ENCODE results near the gene GRID2IP. TPM values are rescaled to one million over a fixed set of nuclear protein-coding genes. Genes with fewer than 3 reads are reported as not detected.

Gene GRID2IP
- total and polyA plus RNA-seq, 2 of the 8 experiments (the other 6 are each of a cell fraction or from before 2014, with no cell fraction given): 0.80 to 1.3 TPM

DNA sequence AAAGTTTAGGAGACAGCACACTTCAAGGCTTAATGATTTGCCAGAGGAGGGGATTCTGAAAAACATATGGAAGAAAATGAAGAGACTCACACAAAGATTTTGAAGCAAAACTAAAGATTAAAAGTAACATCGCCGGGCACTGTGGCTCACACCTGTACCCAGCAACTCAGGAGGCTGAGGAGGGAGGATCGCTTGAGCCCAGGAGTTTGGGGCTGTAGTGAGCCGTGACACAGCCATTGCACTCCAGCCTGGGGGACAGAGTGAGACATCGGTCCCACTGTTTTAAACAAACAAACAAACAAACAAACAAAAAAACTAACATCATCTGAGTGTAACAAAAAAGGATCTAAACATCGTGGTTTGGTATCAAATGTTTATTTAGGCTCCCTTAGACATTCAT lies 69.8 kb downstream of the GRID2IP start:
- Histone ChIP-seq H3K56ac (replicated peaks; ENCODE audit: insufficient read length, low read depth, low read length) (no peak overlapping the region), H3K36me3 (ENCODE audit: control insufficient read depth in 2 of 4, insufficient read depth in 4 of 4, low read length in 3 of 4) (peaks cover 0 to 9% (median 0%) of the 10 kb centered on the region in 4 experiments; a peak in 1 of 8 replicates), H2BK120ac (replicated peaks; ENCODE audit: low read depth, low read length) (no peak overlapping the region), H2BK15ac (ENCODE audit: low read length) (no peak overlapping the region), H3K23ac (ENCODE audit: insufficient read length) (no peak overlapping the region), H3K9me3 (ENCODE audit: insufficient read depth in 2 of 2, low read depth in 1 of 2, low read length in 1 of 2) (no peaks in the 10 kb centered on the region), H2BK20ac (ENCODE audit: low read length) (no peak overlapping the region), H3K4ac (replicated peaks; ENCODE audit: insufficient read length, low read depth, low read length) (no peak overlapping the region), H3K14ac (ENCODE audit: insufficient read length) (no peak overlapping the region), H4K20me1 (replicated peaks in 1 of 2; ENCODE audit: control insufficient read depth in 1 of 2, insufficient read depth in 2 of 2, low read length in 2 of 2) (peaks cover 8 to 13% of the 10 kb centered on the region in 2 experiments), H3K4me1 (replicated peaks in 1 of 4; ENCODE audit: control insufficient read depth in 3 of 4, insufficient read depth in 4 of 4, low read length in 3 of 4) (peaks cover 0 to 3% (median 0%) of the 10 kb centered on the region in 4 experiments; a peak in 1 of 7 replicates), H3K27me3 (replicated peaks in 1 of 4; ENCODE audit: control insufficient read depth in 3 of 4, extremely low read depth in 1 of 4, insufficient read depth in 3 of 4, low read length in 3 of 4) (no peaks in the 10 kb centered on the region), H4K5ac (ENCODE audit: insufficient read length, low read depth, low read length) (no peak overlapping the region), H3K79me2 (ENCODE audit: control insufficient read depth in 1 of 2, insufficient read depth in 2 of 2, low read length in 2 of 2) (peaks cover 0 to 65% of the 10 kb centered on the region in 2 experiments; a peak in 3 of 4 replicates), H2BK12ac (ENCODE audit: low read depth, low read length) (no peak overlapping the region), H2AFZ (ENCODE audit: low read length) (no peak overlapping the region), H2AK5ac (ENCODE audit: low read depth, low read length) (no peak overlapping the region), H3K79me1 (ENCODE audit: low read depth, low read length) (peaks cover 5% of the 10 kb centered on the region), H4K91ac (replicated peaks; ENCODE audit: insufficient read length, low read length) (no peak overlapping the region), H4K8ac (ENCODE audit: extremely low read depth, insufficient read depth, low read length) (no peak overlapping the region), H3K27ac (ENCODE audit: low read depth, low read length) (no peak overlapping the region), H3K9ac (replicated peaks in 1 of 4; ENCODE audit: extremely low read depth in 1 of 4, low read depth in 3 of 4, low read length in 3 of 4) (no peak overlapping the region), H3K4me2 (ENCODE audit: insufficient read depth in 1 of 2, low read depth in 2 of 2, low read length in 2 of 2) (no peak overlapping the region), H2BK5ac (ENCODE audit: low read depth, low read length) (no peak overlapping the region), H3K4me3 (ENCODE audit: extremely low read depth in 1 of 4, insufficient read depth in 2 of 4, low read depth in 3 of 4, low read length in 4 of 4) (no peak overlapping the region), H3K23me2 (ENCODE audit: low read depth, low read length) (0 out of 2 replicates have a peak, but pooled peaks cover 3% of the 10 kb centered on the region), H3K18ac (ENCODE audit: extremely low read depth, low read length) (no peak overlapping the region)
- ChIA-PET POLR2A (ENCODE audit: partially characterized antibody) (interaction anchor here (1.4 kb wide), 1 partner anchor 16 kb away, joined by 3 read pairs; no protein-coding TSS in a partner anchor), CTCF (ENCODE audit: partially characterized antibody) (no interaction called here)
- 93% methylated on average over 6 of the region's 6 CpGs; no CpG with 5 or more reads in 1 of the 2 experiments for WGBS, 2 experiments (ENCODE audit: extremely low coverage in 1 of 2, insufficient coverage in 1 of 2, insufficient read length in 1 of 2, insufficient replicate concordance in 2 of 2, low coverage in 1 of 2, low lambda C conversion rate in 2 of 2, missing lambda C conversion rate in 1 of 2)
- TF ChIP-seq RNF2 (IDR thresholded peaks at IDR 0.05; ENCODE audit: borderline replicate concordance, low read depth, low read length, missing control alignments, poor library complexity, severe bottlenecking): no peak
- DNase-seq (ENCODE audit: low read depth in 1 of 2, low spot score in 2 of 2): no peak
- no peak for FAIRE-seq
